ENCODE results near the gene TMEM117. TPM values are rescaled to one million over a fixed set of nuclear protein-coding genes. Genes with fewer than 3 reads are reported as not detected.
"Not testable (repeated sequence)": the region's sequence is repeated elsewhere in the genome, so short reads cannot be mapped to it uniquely, and the experiment has no call there.

Gene TMEM117
- total RNA-seq, 1 donor, result 10.8 TPM

- DNase-seq (ENCODE audit: low read depth), result no peak
- no peak for TF ChIP-seq CTCF (IDR thresholded peaks at IDR 0.05; ENCODE audit: insufficient read depth, low read depth, low read length)
- no peak overlapping the region for H3K4me3 ChIP-seq (ENCODE audit: low read depth, low read length)
Measured at GRCh38 chr12:44184499-44185206, 348.8 kb downstream of the TMEM117 start.

DNA sequence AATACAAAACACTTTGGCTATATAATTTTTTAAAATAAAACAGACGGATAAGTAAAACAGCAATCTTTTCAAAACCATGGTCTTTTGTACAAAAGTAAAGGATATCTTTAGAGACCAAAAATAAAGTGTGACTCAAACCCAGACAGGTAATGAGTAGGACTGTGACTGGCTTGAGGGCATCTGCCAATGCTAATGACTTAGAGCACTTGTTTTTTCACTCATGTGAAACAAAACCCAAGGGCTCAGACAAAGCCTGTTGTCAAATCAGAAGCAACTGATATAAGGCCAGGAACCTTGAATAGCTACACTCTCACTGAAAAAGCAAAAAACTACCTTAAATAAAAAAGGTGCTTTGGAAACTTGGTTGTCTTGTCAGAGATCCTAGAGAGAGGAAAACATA lies 357.4 kb downstream of the TMEM117 start:
- no peak for DNase-seq (ENCODE audit: low read depth)
- no peak overlapping the region for H3K4me3 ChIP-seq (ENCODE audit: low read depth, low read length)
- TF ChIP-seq CTCF (IDR thresholded peaks at IDR 0.05; ENCODE audit: insufficient read depth, low read depth, low read length), result no peak

DNA sequence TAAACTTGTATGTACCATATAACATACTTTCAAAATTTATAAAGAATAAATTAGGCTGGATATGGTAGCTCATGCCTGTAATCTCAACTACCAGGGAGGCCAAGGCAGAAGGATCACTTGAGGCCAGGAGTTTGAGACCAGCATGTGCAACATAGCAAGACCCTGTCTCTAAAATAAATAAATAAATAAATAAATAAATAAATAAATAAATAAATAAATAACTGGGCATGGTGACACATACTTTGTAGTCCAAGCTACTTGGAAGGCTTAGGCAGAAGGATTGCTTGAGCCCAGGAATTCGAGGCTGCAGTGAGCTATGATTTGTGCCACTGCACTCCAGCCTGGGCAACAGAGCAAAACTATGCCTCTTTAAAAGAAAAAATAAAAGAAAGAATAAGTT lies 359.8 kb downstream of the TMEM117 start:
- DNase-seq (ENCODE audit: low read depth); H3K4me3 ChIP-seq (ENCODE audit: low read depth, low read length): not testable (repeated sequence)

GRCh38 chr12:44206045-44206444 lies 370.2 kb downstream of the TMEM117 start:
- H3K4me3 ChIP-seq (ENCODE audit: low read depth, low read length), result no peak overlapping the region
- no peak for DNase-seq (ENCODE audit: low read depth)
- no peak for TF ChIP-seq CTCF (IDR thresholded peaks at IDR 0.05; ENCODE audit: insufficient read depth, low read depth, low read length)

- no peak overlapping the region for H3K4me3 ChIP-seq (ENCODE audit: low read depth, low read length)
- DNase-seq (ENCODE audit: low read depth), result no peak
- TF ChIP-seq CTCF (IDR thresholded peaks at IDR 0.05; ENCODE audit: insufficient read depth, low read depth, low read length), result no peak
Measured at GRCh38 chr12:44217146-44217883, 381.4 kb downstream of the TMEM117 start.

- DNase-seq (ENCODE audit: low read depth), result no peak
- no peak for TF ChIP-seq CTCF (IDR thresholded peaks at IDR 0.05; ENCODE audit: insufficient read depth, low read depth, low read length)
- H3K4me3 ChIP-seq (ENCODE audit: low read depth, low read length), result no peak overlapping the region
Measured at GRCh38 chr12:44223736-44224135, 387.9 kb downstream of the TMEM117 start.

DNA sequence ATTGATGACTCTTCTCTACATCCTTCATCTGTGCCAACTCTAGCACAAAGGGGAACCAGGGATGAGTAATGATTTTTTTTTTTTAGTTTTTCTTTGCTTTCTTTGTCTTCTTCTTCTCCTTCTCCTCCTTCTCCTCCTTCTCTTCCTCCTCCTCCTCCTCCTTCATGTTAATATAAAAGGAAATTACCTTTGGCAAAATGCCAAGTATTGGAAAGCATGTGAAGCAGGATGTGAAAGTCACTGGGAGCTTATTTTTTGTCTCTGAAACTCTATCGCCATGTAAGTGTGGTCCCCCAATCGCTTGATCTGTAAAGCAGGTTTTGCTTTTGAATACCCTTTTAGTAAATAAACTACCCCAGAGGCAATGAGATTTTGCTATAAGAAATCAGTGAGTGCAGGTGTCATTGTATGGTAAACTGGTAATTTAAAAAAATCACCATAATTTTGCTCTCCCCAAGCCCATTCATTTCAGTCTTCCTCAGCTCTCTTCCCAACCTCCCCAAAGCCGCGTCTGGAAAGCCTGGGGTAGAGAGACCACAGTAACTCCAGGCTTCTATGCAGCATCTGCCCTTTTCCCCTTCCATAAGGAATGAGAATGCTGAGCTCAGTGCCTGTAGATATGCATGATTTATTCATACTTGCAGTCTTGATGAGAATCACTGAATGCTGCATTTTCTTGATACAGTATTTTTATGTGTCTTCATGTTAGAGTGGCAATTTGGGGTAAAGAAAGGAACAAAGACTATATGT lies 388.7 kb downstream of the TMEM117 start:
- H3K4me3 ChIP-seq (ENCODE audit: low read depth, low read length), result no peak overlapping the region
- no peak for DNase-seq (ENCODE audit: low read depth)
- TF ChIP-seq CTCF (IDR thresholded peaks at IDR 0.05; ENCODE audit: insufficient read depth, low read depth, low read length), result no peak

All from fibroblast of villous mesenchyme (primary cell).